GM12878 (cell line): ENCODE measurements around the gene TCP11. TPM values are rescaled to one million over a fixed set of nuclear protein-coding genes. Genes with fewer than 3 reads are reported as not detected.

ENCODE experiments used
- ATAC-seq: fragments of 200-7000 bp; cut with Tn5 transposase; 3 replicates; pipeline ENCODE4 v1.9.1; 2020; ENCODE audit warnings: mild to moderate bottlenecking, moderate library complexity
- BruUV-seq: library from RNA; stranded (reverse); fragments of 400-500 nt; replicated peaks from 2 replicates; lab custom pipeline; 2021; lab: Mats Ljungman, UMichigan
- CTCF ChIA-PET: fragments of 300-600 bp; sonication (Branson Sonifier 250); formaldehyde crosslinking; extraction: SDS; loops from one replicate; lab custom pipeline; 2021; ENCODE audit warnings: inconsistent platforms; lab: Yijun Ruan, JAX
- POLR2A ChIA-PET: fragments of 350-600 bp; formaldehyde crosslinking; extraction: SDS; loops from one replicate; lab custom pipeline; 2021; ENCODE audit warnings: inconsistent platforms; lab: Charles Lee
- RAD21 ChIA-PET: fragments of 300-600 bp; sonication (Branson Sonifier 250); formaldehyde crosslinking; loops from one replicate; lab custom pipeline; 2023; ENCODE audit warnings: antibody characterized with exemption; ENCODE audit not compliant: unreplicated experiment; lab: Charles Lee
- SMC1A ChIA-PET: fragments of 300-600 bp; sonication (Branson Sonifier 250); formaldehyde crosslinking; loops from one replicate; lab custom pipeline; 2023; ENCODE audit not compliant: unreplicated experiment, uncharacterized antibody; lab: Charles Lee
- DNase-seq: peaks from one replicate; pipeline ENCODE4 v3.0.0-alpha.2; 2011; ENCODE audit warnings: low read depth, low spot score
- FAIRE-seq: peaks from 3 replicates; lab custom pipeline; 2011; peaks lifted over from hg19 to GRCh38; lab: Jason Lieb, UNC
- H2AFZ ChIP-seq: 2 replicates; pipeline ENCODE4 v1.6.0; 2011; ENCODE audit warnings: low read depth, low read length, control low read depth; ENCODE audit not compliant: control insufficient read depth
- H3K27ac ChIP-seq: 2 replicates; pipeline ENCODE4 v1.5.1; 2011; ENCODE audit warnings: control low read depth; ENCODE audit not compliant: control insufficient read depth, insufficient read depth
- H3K27me3 ChIP-seq, 2 experiments: replicated peaks in 1 of 2; 2 replicates each; pipeline versions ENCODE4 v1.6.0 to v1.6.1; 2011; ENCODE audit warnings: low read length in 1 of 2; ENCODE audit not compliant: control insufficient read depth in 2 of 2, insufficient read depth in 2 of 2
- H3K36me3 ChIP-seq, 2 experiments: 2 replicates each; pipeline ENCODE4 v1.5.1; 2011; ENCODE audit warnings: low read length in 1 of 2; ENCODE audit not compliant: control insufficient read depth in 2 of 2, insufficient read depth in 2 of 2
- H3K4me1 ChIP-seq: 2 replicates; pipeline ENCODE4 v1.6.1; 2011; ENCODE audit warnings: mild to moderate bottlenecking, low read length, moderate library complexity, mixed read lengths; ENCODE audit not compliant: control insufficient read depth, insufficient read depth
- H3K4me2 ChIP-seq: 2 replicates; pipeline ENCODE4 v1.6.0; 2011; ENCODE audit warnings: control low read depth; ENCODE audit not compliant: control insufficient read depth, insufficient read depth
- H3K4me3 ChIP-seq: fragments of 200-600 bp; sonication (generic); 2 replicates; pipeline ENCODE4 v1.5.1; 2016
- H3K79me2 ChIP-seq: 2 replicates; pipeline ENCODE4 v1.6.0; 2011; ENCODE audit warnings: low read length; ENCODE audit not compliant: control insufficient read depth, insufficient read depth
- H3K9ac ChIP-seq: 2 replicates; pipeline ENCODE4 v1.8.0; 2011; ENCODE audit warnings: low read length, control low read depth, mixed read lengths; ENCODE audit not compliant: control insufficient read depth, insufficient read depth
- H3K9me3 ChIP-seq: replicated peaks from 3 replicates; pipeline ENCODE4 v1.5.1; 2011; ENCODE audit warnings: mild to moderate bottlenecking, low read length; ENCODE audit not compliant: control insufficient read depth, insufficient read depth
- H4K20me1 ChIP-seq: 2 replicates; pipeline ENCODE4 v1.6.0; 2011; ENCODE audit not compliant: control insufficient read depth, insufficient read depth
- BCL3 ChIP-seq: IDR thresholded peaks from 2 replicates; pipeline ENCODE4 v1.6.1; 2011; ENCODE audit warnings: borderline replicate concordance, low read depth, mild to moderate bottlenecking, moderate library complexity, low read length; ENCODE audit not compliant: insufficient read depth, poor library complexity, severe bottlenecking
- EP300 ChIP-seq, 2 experiments: fragments of 150-350 bp in 1 of 2; IDR thresholded peaks; 2 replicates each; pipeline ENCODE4 v1.6.1; 2011 to 2012; ENCODE audit warnings: low read depth in 2 of 2, low read length in 2 of 2, borderline replicate concordance in 1 of 2, improper control_type of control experiment in 1 of 2, inconsistent platforms in 1 of 2; ENCODE audit not compliant: control insufficient read depth in 1 of 2
- JUND ChIP-seq: IDR thresholded peaks from 2 replicates; pipeline ENCODE4 v1.6.1; 2012; ENCODE audit warnings: low read depth, mild to moderate bottlenecking, low read length, improper control_type of control experiment, moderate library complexity
- KLF5 ChIP-seq: fragments of 450-650 bp; IDR thresholded peaks from 2 replicates; pipeline ENCODE4 v1.6.1; 2014; ENCODE audit warnings: mild to moderate bottlenecking; ENCODE audit not compliant: partially characterized antibody
- NFIC ChIP-seq: IDR thresholded peaks from 2 replicates; pipeline ENCODE4 v1.6.1; 2012; ENCODE audit warnings: low read depth, mild to moderate bottlenecking, inconsistent platforms, low read length, moderate library complexity
- PRDM15 ChIP-seq: fragments of 450-650 bp; formaldehyde crosslinking; IDR thresholded peaks from 2 replicates; pipeline ENCODE4 v1.4.0; 2020; ENCODE audit warnings: mild to moderate bottlenecking, moderate library complexity
- RELA ChIP-seq: fragments of 450-650 bp; IDR thresholded peaks from 2 replicates; pipeline ENCODE4 v1.8.0; 2014; ENCODE audit warnings: borderline replicate concordance; ENCODE audit not compliant: partially characterized antibody
- TCF3 ChIP-seq: IDR thresholded peaks from 2 replicates; pipeline ENCODE4 v1.6.1; 2012; ENCODE audit warnings: low read depth, mild to moderate bottlenecking, low read length, borderline replicate concordance; ENCODE audit not compliant: insufficient read depth
- WGBS: methylation state at CpG from one replicate; pipeline ENCODE4 v1.1.6; 2016; ENCODE audit warnings: low lambda C conversion rate; ENCODE audit not compliant: insufficient replicate concordance, insufficient coverage; ENCODE audit errors: missing lambda C conversion rate; 5-methylcytosine and 5-hydroxymethylcytosine counted together
- in situ Hi-C: fragments of 300-500 bp; cut with MboI; formaldehyde crosslinking; loops from 9 replicates; pipeline ENCODE4 v1.14.3; 2018; ENCODE audit warnings: mixed read lengths
- intact Hi-C: fragments of 100-400 bp; cut with micrococcal nuclease; formaldehyde crosslinking; loops from one replicate; pipeline ENCODE4 v1.14.2; 2022; ENCODE audit not compliant: unreplicated experiment
- polyA plus RNA-seq, 11 experiments: library from polyadenylated mRNA; depleted of rRNA in 4 of 11; unstranded in 6 of 11; stranded (reverse) in 5 of 11; fragments of >200 nt; fragmentation: Nextera tagmentation in 4 of 11; fragmentation: Illumina TruSeq in 1 of 11; extraction: Ambion mirVana in 4 of 11; extraction: Trizol in 1 of 11; gene quantifications; 1 replicate in 1 of 11; 2 replicates in 10 of 11; pipeline versions ENCODE4 v1.2.1 to v1.2.3, GENCODE V29; 2011 to 2016; ENCODE audit warnings: inconsistent platforms in 2 of 11, missing spikeins in 2 of 11, low read depth in 1 of 11
- total RNA-seq, 4 experiments: library from RNA; depleted of rRNA in 3 of 4; stranded (reverse); fragments of >200 nt in 3 of 4; fragmentation: Illumina TruSeq in 1 of 4; extraction: Trizol in 1 of 4; gene quantifications; 2 replicates each; pipeline versions ENCODE4 v1.2.1 to v1.2.3, GENCODE V29; 2013 to 2021
- TF ChIP-seq, protein P1 (sequence below): IDR thresholded peaks from 2 replicates; pipeline ENCODE4 v1.6.1; 2012; ENCODE audit warnings: improper control_type of control experiment, low read depth, low read length; ENCODE audit not compliant: insufficient replicate concordance

The TCP11 gene
- total and polyA plus RNA-seq, 10 of the 15 experiments (the other 5 are each of a cell fraction or from before 2014, with no cell fraction given): not detected

- TF ChIP-seq, protein P1, sequence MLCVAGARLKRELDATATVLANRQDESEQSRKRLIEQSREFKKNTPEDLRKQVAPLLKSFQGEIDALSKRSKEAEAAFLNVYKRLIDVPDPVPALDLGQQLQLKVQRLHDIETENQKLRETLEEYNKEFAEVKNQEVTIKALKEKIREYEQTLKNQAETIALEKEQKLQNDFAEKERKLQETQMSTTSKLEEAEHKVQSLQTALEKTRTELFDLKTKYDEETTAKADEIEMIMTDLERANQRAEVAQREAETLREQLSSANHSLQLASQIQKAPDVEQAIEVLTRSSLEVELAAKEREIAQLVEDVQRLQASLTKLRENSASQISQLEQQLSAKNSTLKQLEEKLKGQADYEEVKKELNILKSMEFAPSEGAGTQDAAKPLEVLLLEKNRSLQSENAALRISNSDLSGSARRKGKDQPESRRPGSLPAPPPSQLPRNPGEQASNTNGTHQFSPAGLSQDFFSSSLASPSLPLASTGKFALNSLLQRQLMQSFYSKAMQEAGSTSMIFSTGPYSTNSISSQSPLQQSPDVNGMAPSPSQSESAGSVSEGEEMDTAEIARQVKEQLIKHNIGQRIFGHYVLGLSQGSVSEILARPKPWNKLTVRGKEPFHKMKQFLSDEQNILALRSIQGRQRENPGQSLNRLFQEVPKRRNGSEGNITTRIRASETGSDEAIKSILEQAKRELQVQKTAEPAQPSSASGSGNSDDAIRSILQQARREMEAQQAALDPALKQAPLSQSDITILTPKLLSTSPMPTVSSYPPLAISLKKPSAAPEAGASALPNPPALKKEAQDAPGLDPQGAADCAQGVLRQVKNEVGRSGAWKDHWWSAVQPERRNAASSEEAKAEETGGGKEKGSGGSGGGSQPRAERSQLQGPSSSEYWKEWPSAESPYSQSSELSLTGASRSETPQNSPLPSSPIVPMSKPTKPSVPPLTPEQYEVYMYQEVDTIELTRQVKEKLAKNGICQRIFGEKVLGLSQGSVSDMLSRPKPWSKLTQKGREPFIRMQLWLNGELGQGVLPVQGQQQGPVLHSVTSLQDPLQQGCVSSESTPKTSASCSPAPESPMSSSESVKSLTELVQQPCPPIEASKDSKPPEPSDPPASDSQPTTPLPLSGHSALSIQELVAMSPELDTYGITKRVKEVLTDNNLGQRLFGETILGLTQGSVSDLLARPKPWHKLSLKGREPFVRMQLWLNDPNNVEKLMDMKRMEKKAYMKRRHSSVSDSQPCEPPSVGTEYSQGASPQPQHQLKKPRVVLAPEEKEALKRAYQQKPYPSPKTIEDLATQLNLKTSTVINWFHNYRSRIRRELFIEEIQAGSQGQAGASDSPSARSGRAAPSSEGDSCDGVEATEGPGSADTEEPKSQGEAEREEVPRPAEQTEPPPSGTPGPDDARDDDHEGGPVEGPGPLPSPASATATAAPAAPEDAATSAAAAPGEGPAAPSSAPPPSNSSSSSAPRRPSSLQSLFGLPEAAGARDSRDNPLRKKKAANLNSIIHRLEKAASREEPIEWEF: no peak
- TF ChIP-seq BCL3 (no peak), RELA (no peak), JUND (no peak)
Observed at GRCh38 chr6:35086636-35087360, 54.3 kb downstream of the TCP11 start (continued).

- H3K9me3 ChIP-seq: no peaks in the 10 kb centered on the region
- no peak overlapping the region for H2AFZ ChIP-seq
- in situ Hi-C loops: no loop called here
- POLR2A ChIA-PET: no interaction called here
- ATAC-seq (no peak), DNase-seq (no peak), FAIRE-seq (no peak)
- no peaks in the 10 kb centered on the region; a peak in 2 of 4 replicates for H3K36me3 ChIP-seq
- RAD21 ChIA-PET: no interaction called here
- no peak overlapping the region for H3K4me2 ChIP-seq
- 84% methylated on average over 10 of the region's 10 CpGs for WGBS
- BruUV-seq: no TSS peak
- no peak overlapping the region for H3K27ac ChIP-seq
- SMC1A ChIA-PET: no interaction called here
- no peaks in the 10 kb centered on the region for H3K4me1 ChIP-seq
- H4K20me1 ChIP-seq: no peaks in the 10 kb centered on the region
- H3K4me3 ChIP-seq: no peak overlapping the region
- H3K9ac ChIP-seq: no peak overlapping the region
- H3K27me3 ChIP-seq: no peaks in the 10 kb centered on the region
- intact Hi-C loops: no loop called here
- no peaks in the 10 kb centered on the region for H3K79me2 ChIP-seq
- CTCF ChIA-PET: no interaction called here
- TF ChIP-seq NFIC: no peak
- TF ChIP-seq TCF3: no peak
- TF ChIP-seq KLF5: no peak
- no peak for TF ChIP-seq EP300 (IDR thresholded peaks at IDR 0.05; ENCODE audit: borderline replicate concordance in 1 of 2, control insufficient read depth in 1 of 2, low read depth in 2 of 2, low read length in 2 of 2)
- no peak for TF ChIP-seq PRDM15
Observed at GRCh38 chr6:35086282-35086632, 54.9 kb downstream of the TCP11 start.
